GM23338 (cell line): ENCODE results near the gene SORCS2. TPM values are rescaled to one million over a fixed set of nuclear protein-coding genes. Genes with fewer than 3 reads are reported as not detected.

Experiments
- ATAC-seq: fragments of 200-7000 bp; cut with Tn5 transposase; 3 replicates; pipeline ENCODE4 v1.9.1; 2020
- DNase-seq: peaks from one replicate; pipeline ENCODE4 v3.0.0-alpha.2; 2015; ENCODE audit warnings: low spot score
- H2AFZ ChIP-seq: fragments of 200-600 bp; sonication (generic); 2 replicates; pipeline ENCODE4 v1.8.0; 2016; ENCODE audit warnings: antibody characterized with exemption, mild to moderate bottlenecking, moderate library complexity
- H3F3A ChIP-seq: fragments of 200-600 bp; sonication (generic); replicated peaks from 2 replicates; pipeline ENCODE4 v1.8.0; 2017; ENCODE audit warnings: antibody characterized with exemption, mixed run types, low read depth
- H3K27ac ChIP-seq: fragments of 200-600 bp; sonication (generic); 2 replicates; pipeline ENCODE4 v1.6.1; 2016; ENCODE audit warnings: low read depth
- H3K27me3 ChIP-seq: fragments of 200-600 bp; sonication (generic); 2 replicates; pipeline ENCODE4 v1.8.0; 2016; ENCODE audit warnings: mild to moderate bottlenecking, mixed run types, moderate library complexity; ENCODE audit not compliant: insufficient read depth
- H3K36me3 ChIP-seq: fragments of 200-600 bp; sonication (generic); 2 replicates; pipeline ENCODE4 v1.8.0; 2016; ENCODE audit warnings: mild to moderate bottlenecking; ENCODE audit not compliant: insufficient read depth
- H3K4me1 ChIP-seq: fragments of 200-600 bp; sonication (generic); 2 replicates; pipeline ENCODE4 v1.8.0; 2016; ENCODE audit warnings: mild to moderate bottlenecking, moderate library complexity; ENCODE audit not compliant: insufficient read depth
- H3K4me2 ChIP-seq: fragments of 200-600 bp; sonication (generic); 2 replicates; pipeline ENCODE4 v1.7.1; 2017; ENCODE audit warnings: mixed run types
- H3K4me3 ChIP-seq: fragments of 200-600 bp; sonication (generic); 2 replicates; pipeline ENCODE4 v1.6.1; 2016; ENCODE audit warnings: mixed run types
- H3K79me2 ChIP-seq: fragments of 200-600 bp; sonication (generic); replicated peaks from 2 replicates; pipeline ENCODE4 v1.8.0; 2017; ENCODE audit warnings: mild to moderate bottlenecking; ENCODE audit not compliant: insufficient read depth
- H3K9me2 ChIP-seq: fragments of 200-600 bp; sonication (generic); 2 replicates; pipeline ENCODE4 v1.8.0; 2017; ENCODE audit not compliant: insufficient read depth
- H4K20me1 ChIP-seq: fragments of 200-600 bp; sonication (generic); replicated peaks from 2 replicates; pipeline ENCODE4 v1.8.0; 2017; ENCODE audit warnings: mild to moderate bottlenecking; ENCODE audit not compliant: insufficient read depth
- H3K27ac Mint-ChIP-seq: 2 replicates; pipeline ENCODE4 v1.8.0; 2020; ENCODE audit warnings: inconsistent platforms, mild to moderate bottlenecking, moderate library complexity, mixed read lengths
- H3K27me3 Mint-ChIP-seq: 3 replicates; pipeline ENCODE4 v1.8.0; 2022; ENCODE audit warnings: low read depth, mild to moderate bottlenecking, moderate library complexity, mixed read lengths, inconsistent platforms; ENCODE audit not compliant: insufficient read depth, poor library complexity
- H3K36me3 Mint-ChIP-seq: 3 replicates; pipeline ENCODE4 v1.8.0; 2021; ENCODE audit warnings: low read depth, mild to moderate bottlenecking, inconsistent platforms, moderate library complexity, mixed read lengths
- H3K4me1 Mint-ChIP-seq: 3 replicates; pipeline ENCODE4 v1.8.0; 2020; ENCODE audit warnings: mild to moderate bottlenecking, inconsistent platforms, mixed read lengths
- H3K4me3 Mint-ChIP-seq: 3 replicates; pipeline ENCODE4 v1.8.0; 2021; ENCODE audit warnings: moderate library complexity, mild to moderate bottlenecking, inconsistent platforms, mixed read lengths
- H3K9me3 Mint-ChIP-seq: 3 replicates; pipeline ENCODE4 v1.8.0; 2020; ENCODE audit warnings: moderate library complexity, mild to moderate bottlenecking, inconsistent platforms, mixed read lengths
- CREB1 ChIP-seq: fragments of 250-450 bp; sonication (Bioruptor Pico); IDR thresholded peaks from 2 replicates; pipeline ENCODE4 v1.5.0; 2020; ENCODE audit warnings: low read depth, mild to moderate bottlenecking, moderate library complexity
- CTCF ChIP-seq, 2 experiments: fragments of 200-600 bp in 1 of 2; sonication (generic) in 1 of 2; conservative IDR thresholded peaks; 2 replicates each; pipeline versions ENCODE4 v1.5.1 to v1.6.1; 2016 to 2017; ENCODE audit warnings: antibody characterized with exemption in 2 of 2, low read depth in 2 of 2, mild to moderate bottlenecking in 2 of 2, moderate library complexity in 1 of 2
- ETS1 ChIP-seq: IDR thresholded peaks from 2 replicates; pipeline ENCODE4 v1.6.1; 2016; ENCODE audit warnings: antibody characterized with exemption
- EZH2 ChIP-seq: fragments of 200-600 bp; sonication (generic); IDR thresholded peaks from one replicate; pipeline ENCODE4 v1.8.0; 2017; ENCODE audit warnings: antibody characterized with exemption, mild to moderate bottlenecking, low read depth; ENCODE audit not compliant: unreplicated experiment
- EZH2phosphoT487 ChIP-seq: fragments of 200-600 bp; sonication (generic); IDR thresholded peaks from one replicate; pipeline ENCODE4 v1.8.1; 2018; ENCODE audit warnings: antibody characterized with exemption; ENCODE audit not compliant: unreplicated experiment
- JUNB ChIP-seq: IDR thresholded peaks from one replicate; pipeline ENCODE4 v1.6.1; 2016; ENCODE audit warnings: antibody characterized with exemption; ENCODE audit not compliant: unreplicated experiment
- NANOG ChIP-seq: IDR thresholded peaks from 2 replicates; pipeline ENCODE4 v1.6.1; 2016; ENCODE audit warnings: antibody characterized with exemption, borderline replicate concordance
- POLR2AphosphoS5 ChIP-seq: IDR thresholded peaks from 2 replicates; pipeline ENCODE4 v1.6.1; 2016; ENCODE audit warnings: antibody characterized with exemption, low read depth
- ZNF114 ChIP-seq: fragments of 250-450 bp; sonication (Bioruptor Pico); IDR thresholded peaks from 2 replicates; pipeline ENCODE4 v1.5.0; 2020; ENCODE audit warnings: mild to moderate bottlenecking, moderate library complexity
- polyA plus RNA-seq: library from polyadenylated mRNA; unstranded; fragments of >200 nt; fragmentation: Nextera tagmentation; extraction: Ambion mirVana; gene quantifications from 2 replicates; pipeline ENCODE4 v1.2.1, GENCODE V29; 2016
- total RNA-seq: library from RNA; depleted of rRNA; stranded (reverse); fragments of >200 nt; shearing (Covaris generic); gene quantifications from 2 replicates; pipeline ENCODE4 v1.2.3, GENCODE V29; 2014

The SORCS2 gene
- total and polyA plus RNA-seq, 2 experiments from 2014 or later, result 0.47 to 2.4 TPM

GRCh38 chr4:7166981-7167700, 25.2 kb upstream of the SORCS2 start:
- no peaks in the 10 kb centered on the region for H3K36me3 Mint-ChIP-seq
- no peak overlapping the region for H3K27ac Mint-ChIP-seq
- no peak for DNase-seq
- Histone ChIP-seq H3F3A (no peaks in the 10 kb centered on the region), H4K20me1 (no peaks in the 10 kb centered on the region), H3K79me2 (no peaks in the 10 kb centered on the region), H3K4me2 (no peak overlapping the region), H3K4me1 (no peaks in the 10 kb centered on the region), H3K27ac (no peak overlapping the region), H3K27me3 (no peaks in the 10 kb centered on the region), H3K4me3 (no peak overlapping the region), H3K9me2 (no peaks in the 10 kb centered on the region), H3K36me3 (no peaks in the 10 kb centered on the region; the same call in 1 of the 2 replicates), H2AFZ (no peak overlapping the region)
- H3K4me3 Mint-ChIP-seq, result no peak overlapping the region
- TF ChIP-seq CTCF (conservative IDR thresholded peaks at IDR 0.05; ENCODE audit: low read depth in 2 of 2) (no peak), ETS1 (no peak)
- H3K27me3 Mint-ChIP-seq, result peaks cover 7% of the 10 kb centered on the region
- H3K9me3 Mint-ChIP-seq, result no peaks in the 10 kb centered on the region
- no peak for ATAC-seq
- H3K4me1 Mint-ChIP-seq, result no peaks in the 10 kb centered on the region

DNA sequence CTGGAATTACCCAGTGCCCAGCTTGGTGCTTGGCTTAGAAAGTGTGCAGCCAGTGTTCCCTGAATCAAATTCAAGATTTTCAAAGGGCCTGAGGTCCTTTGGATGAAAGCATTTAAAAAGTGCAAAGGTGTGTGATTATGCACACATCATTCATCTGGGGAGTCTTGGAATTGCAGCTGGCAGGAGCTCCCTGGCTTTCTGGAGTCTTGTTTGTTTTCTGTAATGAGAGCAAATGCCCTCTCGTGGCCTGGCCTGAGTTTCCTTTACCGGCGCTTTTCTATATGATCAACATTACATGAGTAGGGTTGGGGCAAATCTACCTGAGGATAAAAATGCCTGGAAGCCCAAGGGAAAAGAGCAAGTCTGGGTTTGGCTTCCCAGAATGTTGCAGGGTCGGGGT, 24.6 kb upstream of the SORCS2 start:
- Histone ChIP-seq H4K20me1 (no peaks in the 10 kb centered on the region), H3K36me3 (no peaks in the 10 kb centered on the region; the same call in 1 of the 2 replicates), H3K79me2 (no peaks in the 10 kb centered on the region), H3K9me2 (no peaks in the 10 kb centered on the region), H2AFZ (no peak overlapping the region), H3K4me1 (no peaks in the 10 kb centered on the region), H3K27ac (no peak overlapping the region), H3K27me3 (no peaks in the 10 kb centered on the region), H3K4me3 (no peak overlapping the region), H3K4me2 (no peak overlapping the region), H3F3A (no peaks in the 10 kb centered on the region)
- Mint-ChIP-seq H3K27ac (no peak overlapping the region), H3K36me3 (no peaks in the 10 kb centered on the region), H3K27me3 (peaks cover 8% of the 10 kb centered on the region), H3K9me3 (no peaks in the 10 kb centered on the region), H3K4me3 (no peak overlapping the region), H3K4me1 (no peaks in the 10 kb centered on the region)
- ATAC-seq, result no peak
- no peak for DNase-seq
- TF ChIP-seq POLR2AphosphoS5 (no peak), CREB1 (CRISPR knock-in tag) (no peak), JUNB (no peak)

DNA sequence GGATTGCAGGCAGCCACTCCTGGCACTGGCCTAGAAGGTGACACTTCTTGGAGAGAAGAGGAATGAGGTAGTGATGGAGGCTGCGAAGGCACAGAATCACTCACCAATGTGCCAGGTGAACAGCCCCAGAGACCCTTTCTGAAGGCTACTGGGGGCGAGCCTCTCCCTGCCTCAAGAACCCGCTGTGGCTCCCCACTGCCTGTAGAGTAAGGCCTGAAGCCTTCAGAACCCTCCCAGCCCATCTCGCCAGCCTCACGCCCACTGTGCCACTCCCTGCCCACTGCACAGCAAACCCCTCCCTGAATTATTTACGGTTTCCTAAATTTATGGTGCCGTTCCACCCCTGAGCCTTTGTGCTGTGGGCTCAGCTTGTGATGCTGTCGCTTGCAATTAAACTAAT, 24.2 kb upstream of the SORCS2 start:
- Histone ChIP-seq H3K9me2 (no peaks in the 10 kb centered on the region), H3K4me1 (no peaks in the 10 kb centered on the region), H3K27ac (no peak overlapping the region), H2AFZ (no peak overlapping the region), H4K20me1 (no peaks in the 10 kb centered on the region), H3K27me3 (no peaks in the 10 kb centered on the region), H3K4me2 (no peak overlapping the region), H3K4me3 (no peak overlapping the region), H3K36me3 (no peaks in the 10 kb centered on the region; the same call in 1 of the 2 replicates), H3F3A (no peaks in the 10 kb centered on the region), H3K79me2 (no peaks in the 10 kb centered on the region)
- ATAC-seq (no peak), DNase-seq (no peak)
- H3K4me3 Mint-ChIP-seq, result no peak overlapping the region
- no peaks in the 10 kb centered on the region for H3K36me3 Mint-ChIP-seq
- H3K4me1 Mint-ChIP-seq, result no peaks in the 10 kb centered on the region
- peaks cover 12% of the 10 kb centered on the region for H3K27me3 Mint-ChIP-seq
- H3K27ac Mint-ChIP-seq, result no peak overlapping the region
- H3K9me3 Mint-ChIP-seq, result no peaks in the 10 kb centered on the region; the same call in 2 of the 3 replicates
- no peak for TF ChIP-seq CTCF (conservative IDR thresholded peaks at IDR 0.05; ENCODE audit: low read depth in 2 of 2)
- TF ChIP-seq NANOG, result no peak
- TF ChIP-seq EZH2phosphoT487, result no peak
- no peak for TF ChIP-seq ZNF114
- TF ChIP-seq EZH2, result no peak
- TF ChIP-seq POLR2AphosphoS5, result no peak
